GM12878 (cell line): ENCODE measurements around the gene ALOXE3. TPM values are rescaled to one million over a fixed set of nuclear protein-coding genes. Genes with fewer than 3 reads are reported as not detected.

Experiments used
- ATAC-seq: fragments of 200-7000 bp; cut with Tn5 transposase; 3 replicates; pipeline ENCODE4 v1.9.1; 2020; ENCODE audit warnings: mild to moderate bottlenecking, moderate library complexity
- BruUV-seq: library from RNA; stranded (reverse); fragments of 400-500 nt; replicated peaks from 2 replicates; lab custom pipeline; 2021; lab: Mats Ljungman, UMichigan
- CTCF ChIA-PET: fragments of 300-600 bp; sonication (Branson Sonifier 250); formaldehyde crosslinking; extraction: SDS; loops from one replicate; lab custom pipeline; 2021; ENCODE audit warnings: inconsistent platforms; lab: Yijun Ruan, JAX
- POLR2A ChIA-PET: fragments of 350-600 bp; formaldehyde crosslinking; extraction: SDS; loops from one replicate; lab custom pipeline; 2021; ENCODE audit warnings: inconsistent platforms; lab: Charles Lee
- RAD21 ChIA-PET: fragments of 300-600 bp; sonication (Branson Sonifier 250); formaldehyde crosslinking; loops from one replicate; lab custom pipeline; 2023; ENCODE audit warnings: antibody characterized with exemption; ENCODE audit not compliant: unreplicated experiment; lab: Charles Lee
- SMC1A ChIA-PET: fragments of 300-600 bp; sonication (Branson Sonifier 250); formaldehyde crosslinking; loops from one replicate; lab custom pipeline; 2023; ENCODE audit not compliant: unreplicated experiment, uncharacterized antibody; lab: Charles Lee
- DNase-seq: peaks from one replicate; pipeline ENCODE4 v3.0.0-alpha.2; 2011; ENCODE audit warnings: low read depth, low spot score
- FAIRE-seq: peaks from 3 replicates; lab custom pipeline; 2011; peaks lifted over from hg19 to GRCh38; lab: Jason Lieb, UNC
- H2AFZ ChIP-seq: 2 replicates; pipeline ENCODE4 v1.6.0; 2011; ENCODE audit warnings: low read depth, low read length, control low read depth; ENCODE audit not compliant: control insufficient read depth
- H3K27ac ChIP-seq: 2 replicates; pipeline ENCODE4 v1.5.1; 2011; ENCODE audit warnings: control low read depth; ENCODE audit not compliant: control insufficient read depth, insufficient read depth
- H3K27me3 ChIP-seq, 2 experiments: replicated peaks in 1 of 2; 2 replicates each; pipeline versions ENCODE4 v1.6.0 to v1.6.1; 2011; ENCODE audit warnings: low read length in 1 of 2; ENCODE audit not compliant: control insufficient read depth in 2 of 2, insufficient read depth in 2 of 2
- H3K36me3 ChIP-seq, 2 experiments: 2 replicates each; pipeline ENCODE4 v1.5.1; 2011; ENCODE audit warnings: low read length in 1 of 2; ENCODE audit not compliant: control insufficient read depth in 2 of 2, insufficient read depth in 2 of 2
- H3K4me1 ChIP-seq: 2 replicates; pipeline ENCODE4 v1.6.1; 2011; ENCODE audit warnings: mild to moderate bottlenecking, low read length, moderate library complexity, mixed read lengths; ENCODE audit not compliant: control insufficient read depth, insufficient read depth
- H3K4me2 ChIP-seq: 2 replicates; pipeline ENCODE4 v1.6.0; 2011; ENCODE audit warnings: control low read depth; ENCODE audit not compliant: control insufficient read depth, insufficient read depth
- H3K4me3 ChIP-seq: fragments of 200-600 bp; sonication (generic); 2 replicates; pipeline ENCODE4 v1.5.1; 2016
- H3K79me2 ChIP-seq: 2 replicates; pipeline ENCODE4 v1.6.0; 2011; ENCODE audit warnings: low read length; ENCODE audit not compliant: control insufficient read depth, insufficient read depth
- H3K9ac ChIP-seq: 2 replicates; pipeline ENCODE4 v1.8.0; 2011; ENCODE audit warnings: low read length, control low read depth, mixed read lengths; ENCODE audit not compliant: control insufficient read depth, insufficient read depth
- H3K9me3 ChIP-seq: replicated peaks from 3 replicates; pipeline ENCODE4 v1.5.1; 2011; ENCODE audit warnings: mild to moderate bottlenecking, low read length; ENCODE audit not compliant: control insufficient read depth, insufficient read depth
- H4K20me1 ChIP-seq: 2 replicates; pipeline ENCODE4 v1.6.0; 2011; ENCODE audit not compliant: control insufficient read depth, insufficient read depth
- BHLHE40 ChIP-seq, 2 experiments: fragments of 450-650 bp in 1 of 2; IDR thresholded peaks; 2 replicates each; pipeline ENCODE4 v1.6.1; 2011 to 2017; ENCODE audit warnings: low read depth in 2 of 2, borderline replicate concordance in 1 of 2, improper control_type of control experiment in 1 of 2, low read length in 1 of 2, mild to moderate bottlenecking in 1 of 2
- CREM ChIP-seq: IDR thresholded peaks from 2 replicates; pipeline ENCODE4 v1.6.1; 2014; ENCODE audit warnings: antibody characterized with exemption, low read depth
- ELK1 ChIP-seq: IDR thresholded peaks from 2 replicates; pipeline ENCODE4 v1.6.1; 2012; ENCODE audit warnings: low read depth, low read length, improper control_type of control experiment
- IRF5 ChIP-seq: fragments of 450-650 bp; IDR thresholded peaks from 2 replicates; pipeline ENCODE4 v1.6.1; 2017; ENCODE audit warnings: borderline replicate concordance
- MYB ChIP-seq: fragments of 150-350 bp; IDR thresholded peaks from 2 replicates; pipeline ENCODE4 v1.6.1; 2014; ENCODE audit warnings: mild to moderate bottlenecking, low read depth, low read length, borderline replicate concordance
- RAD51 ChIP-seq: fragments of 450-650 bp; IDR thresholded peaks from 2 replicates; pipeline ENCODE4 v1.6.1; 2016; ENCODE audit warnings: moderate library complexity, mild to moderate bottlenecking, inconsistent platforms
- RCOR1 ChIP-seq: conservative IDR thresholded peaks from 2 replicates; pipeline ENCODE4 v1.6.1; 2012; ENCODE audit warnings: low read depth, low read length, improper control_type of control experiment
- RELA ChIP-seq: fragments of 450-650 bp; IDR thresholded peaks from 2 replicates; pipeline ENCODE4 v1.8.0; 2014; ENCODE audit warnings: borderline replicate concordance; ENCODE audit not compliant: partially characterized antibody
- SIN3A ChIP-seq: IDR thresholded peaks from 2 replicates; pipeline ENCODE4 v1.6.1; 2012; ENCODE audit warnings: low read depth, low read length, improper control_type of control experiment
- SIX5 ChIP-seq: IDR thresholded peaks from 2 replicates; pipeline ENCODE4 v1.6.1; 2011; ENCODE audit warnings: mild to moderate bottlenecking, low read depth, low read length, moderate library complexity; ENCODE audit not compliant: severe bottlenecking
- SREBF1 ChIP-seq: IDR thresholded peaks from 2 replicates; pipeline ENCODE4 v1.6.1; 2012; ENCODE audit warnings: mild to moderate bottlenecking, low read length
- WGBS: methylation state at CpG from one replicate; pipeline ENCODE4 v1.1.6; 2016; ENCODE audit warnings: low lambda C conversion rate; ENCODE audit not compliant: insufficient replicate concordance, insufficient coverage; ENCODE audit errors: missing lambda C conversion rate; 5-methylcytosine and 5-hydroxymethylcytosine counted together
- in situ Hi-C: fragments of 300-500 bp; cut with MboI; formaldehyde crosslinking; loops from 9 replicates; pipeline ENCODE4 v1.14.3; 2018; ENCODE audit warnings: mixed read lengths
- intact Hi-C: fragments of 100-400 bp; cut with micrococcal nuclease; formaldehyde crosslinking; loops from one replicate; pipeline ENCODE4 v1.14.2; 2022; ENCODE audit not compliant: unreplicated experiment
- polyA plus RNA-seq, 11 experiments: library from polyadenylated mRNA; depleted of rRNA in 4 of 11; unstranded in 6 of 11; stranded (reverse) in 5 of 11; fragments of >200 nt; fragmentation: Nextera tagmentation in 4 of 11; fragmentation: Illumina TruSeq in 1 of 11; extraction: Ambion mirVana in 4 of 11; extraction: Trizol in 1 of 11; gene quantifications; 1 replicate in 1 of 11; 2 replicates in 10 of 11; pipeline versions ENCODE4 v1.2.1 to v1.2.3, GENCODE V29; 2011 to 2016; ENCODE audit warnings: inconsistent platforms in 2 of 11, missing spikeins in 2 of 11, low read depth in 1 of 11
- total RNA-seq, 4 experiments: library from RNA; depleted of rRNA in 3 of 4; stranded (reverse); fragments of >200 nt in 3 of 4; fragmentation: Illumina TruSeq in 1 of 4; extraction: Trizol in 1 of 4; gene quantifications; 2 replicates each; pipeline versions ENCODE4 v1.2.1 to v1.2.3, GENCODE V29; 2013 to 2021

Gene ALOXE3
- total and polyA plus RNA-seq, 10 of the 15 experiments (the other 5 are each of a cell fraction or from before 2014, with no cell fraction given): 0.04 TPM; not detected in 9

GRCh38 chr17:8084250-8084649 lies 34.1 kb downstream of the ALOXE3 start:
- no peak overlapping the region for H3K27ac ChIP-seq
- intact Hi-C loops (no loop called here), in situ Hi-C loops (no loop called here)
- RAD21 ChIA-PET: no interaction called here
- POLR2A ChIA-PET: interaction anchor here (0.5 kb wide), 1 partner anchor 22 kb away, joined by 4 read pairs; no protein-coding TSS in a partner anchor
- H3K36me3 ChIP-seq: no peaks in the 10 kb centered on the region
- 49% methylated on average over 6 of the region's 6 CpGs for WGBS
- no TSS peak for BruUV-seq
- ATAC-seq (no peak), FAIRE-seq (no peak), DNase-seq (no peak)
- peaks cover 2% of the 10 kb centered on the region; the same call in 1 of the 2 replicates for H3K4me1 ChIP-seq
- peaks cover 0 to 3% of the 10 kb centered on the region in 2 experiments; a peak in 1 of 4 replicates for H3K27me3 ChIP-seq
- no peak overlapping the region for H3K9ac ChIP-seq
- no peaks in the 10 kb centered on the region for H4K20me1 ChIP-seq
- no peak for TF ChIP-seq SIX5
- TF ChIP-seq CREM: no peak
- TF ChIP-seq SIN3A: no peak
- TF ChIP-seq RELA: no peak
- TF ChIP-seq BHLHE40 (IDR thresholded peaks at IDR 0.05; ENCODE audit: borderline replicate concordance in 1 of 2, low read depth in 2 of 2, low read length in 1 of 2): no peak
- TF ChIP-seq IRF5: no peak
- no peak for TF ChIP-seq SREBF1
- no peak for TF ChIP-seq ELK1
- TF ChIP-seq MYB: no peak
- TF ChIP-seq RAD51: no peak
- TF ChIP-seq RCOR1: no peak
- CTCF ChIA-PET: interaction anchor here (1.0 to 4.2 kb wide), 7 partner anchors 8 to 35 kb away, joined by 3 to 33 read pairs (median 8); no protein-coding TSS in a partner anchor
- H3K79me2 ChIP-seq: no peaks in the 10 kb centered on the region
- H3K4me2 ChIP-seq: no peak overlapping the region
- no peak overlapping the region for H2AFZ ChIP-seq
- SMC1A ChIA-PET: interaction anchor here (1.0 kb wide), 1 partner anchor 8 kb away, joined by 3 read pairs; no protein-coding TSS in a partner anchor
- H3K9me3 ChIP-seq: no peaks in the 10 kb centered on the region
- H3K4me3 ChIP-seq: no peak overlapping the region
